ENCODE measurements around the gene AMBN. TPM values are rescaled to one million over a fixed set of nuclear protein-coding genes. Genes with fewer than 3 reads are reported as not detected.
"Not testable (repeated sequence)": the region's sequence is repeated elsewhere in the genome, so short reads cannot be mapped to it uniquely, and the experiment has no call there.

Gene AMBN
- total and polyA plus RNA-seq, 5 experiments from 2014 or later = not detected

DNA sequence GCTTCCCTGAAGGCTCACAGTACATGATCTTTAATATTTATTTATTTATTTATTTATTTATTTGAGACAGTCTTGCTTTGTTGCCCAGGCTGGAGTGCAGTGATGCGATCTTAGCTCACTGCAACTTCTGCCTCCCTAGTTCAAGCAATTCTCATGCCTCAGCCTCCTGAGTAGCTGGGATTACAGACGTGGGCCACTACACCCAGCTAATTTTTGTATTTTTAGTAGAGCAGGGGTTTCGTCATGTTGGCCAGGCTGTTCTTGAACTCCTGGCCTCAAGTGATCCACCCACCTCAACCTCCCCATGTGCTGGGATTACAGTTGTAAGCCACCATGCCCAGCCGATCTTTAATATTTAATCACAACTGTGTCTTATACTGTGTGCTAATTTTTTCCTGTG, 58.7 kb downstream of the AMBN start:
- ATAC-seq, H3K36me3 Mint-ChIP-seq, H3K4me3 Mint-ChIP-seq, H3K4me1 Mint-ChIP-seq, H3K9me3 Mint-ChIP-seq, DNase-seq, H3K27me3 Mint-ChIP-seq, H3K27ac Mint-ChIP-seq, POLR2A ChIA-PET: not testable (repeated sequence)

DNA sequence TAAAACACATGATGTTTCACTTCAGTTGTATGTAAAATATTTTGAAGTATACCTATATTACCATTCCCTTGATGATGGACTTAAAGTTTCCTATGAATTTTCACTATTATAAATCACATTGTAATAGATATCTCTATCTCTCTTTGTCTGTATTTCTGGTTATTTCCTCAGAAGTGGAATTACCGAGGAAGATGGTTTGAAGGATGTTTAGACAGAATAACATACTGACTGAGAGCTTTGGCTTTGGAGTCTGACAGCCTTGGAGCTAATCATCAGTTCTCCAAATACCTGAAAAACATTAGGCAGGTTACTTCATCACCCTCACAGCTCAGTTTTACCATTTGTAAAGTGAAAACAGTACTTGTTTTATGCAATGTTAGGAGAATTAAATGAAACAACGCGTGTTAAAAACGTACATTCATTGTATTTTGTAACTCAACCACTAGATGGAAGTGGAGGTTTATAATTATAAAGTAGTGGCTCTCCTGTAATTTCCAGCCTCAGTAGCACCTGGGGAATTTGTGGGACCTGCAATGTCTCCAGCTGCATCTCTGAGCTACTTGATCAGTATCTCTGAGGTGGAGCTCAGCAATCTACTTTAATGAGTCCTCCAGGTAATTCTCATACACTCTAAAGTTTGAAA, 59.9 kb downstream of the AMBN start:
- no peaks in the 10 kb centered on the region for H3K9me3 Mint-ChIP-seq
- H3K27me3 Mint-ChIP-seq = peaks cover 0 to 2% (median 0%) of the 10 kb centered on the region in 5 donors
- H3K27ac Mint-ChIP-seq = no peak overlapping the region
- H3K36me3 Mint-ChIP-seq = no peaks in the 10 kb centered on the region
- H3K4me3 Mint-ChIP-seq = no peak overlapping the region
- POLR2A ChIA-PET = no interaction called here
- peak; percentile 44 to 52 for ATAC-seq
- H3K4me1 Mint-ChIP-seq = peaks cover 0 to 5% (median 2%) of the 10 kb centered on the region in 4 donors
- peak in 3 of 10 donors; percentile 46 to 49 (median 47) for DNase-seq

DNA sequence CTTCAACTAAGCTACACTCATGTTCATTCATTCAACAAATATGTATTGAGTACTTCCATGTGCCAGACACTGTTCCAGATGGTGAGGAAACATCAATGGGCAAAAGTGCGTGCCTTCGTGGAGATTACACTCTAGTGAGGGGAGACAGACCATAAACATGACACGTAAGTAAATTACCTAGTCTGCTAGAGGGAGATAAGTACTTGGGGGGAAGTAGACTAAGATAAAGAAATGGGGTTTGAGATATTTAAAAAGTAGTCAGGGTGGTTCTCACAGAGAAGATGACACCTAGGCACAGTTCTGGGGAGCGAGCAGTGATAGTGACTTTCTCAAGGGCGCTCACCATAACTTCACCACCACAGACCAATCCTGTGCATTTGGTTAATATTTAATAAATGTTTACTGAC, 62.6 kb downstream of the AMBN start:
- Mint-ChIP-seq H3K4me1 (peaks cover 0 to 5% (median 2%) of the 10 kb centered on the region in 4 donors), H3K27me3 (peaks cover 0 to 4% (median 0%) of the 10 kb centered on the region in 5 donors)
- POLR2A ChIA-PET = no interaction called here

More for the DNA sequence above, 62.6 kb downstream of the AMBN start:
- no peak overlapping the region for H3K27ac Mint-ChIP-seq
- no peaks in the 10 kb centered on the region for H3K36me3 Mint-ChIP-seq
- no peaks in the 10 kb centered on the region for H3K9me3 Mint-ChIP-seq
- DNase-seq = no peak
- ATAC-seq = no peak
- H3K4me3 Mint-ChIP-seq = no peak overlapping the region

Other genes with a start within 250 kb of the AMBN start
- not detected for gene SMR3A, start 231.5 kb upstream of the AMBN start, total RNA-seq
- gene SMR3A, start 231.5 kb upstream of the AMBN start, polyA plus RNA-seq = not detected
- not detected for gene SMR3B, start 209.1 kb upstream of the AMBN start, total RNA-seq
- gene SMR3B, start 209.1 kb upstream of the AMBN start, polyA plus RNA-seq = not detected
- not detected for gene OPRPN, start 194.3 kb upstream of the AMBN start, total RNA-seq
- gene OPRPN, start 194.3 kb upstream of the AMBN start, polyA plus RNA-seq = not detected
- gene MUC7, start 120.1 kb upstream of the AMBN start, total RNA-seq = not detected
- gene MUC7, start 120.1 kb upstream of the AMBN start, polyA plus RNA-seq = not detected
- not detected for gene AMTN, start 73.7 kb upstream of the AMBN start, total RNA-seq
- not detected for gene AMTN, start 73.7 kb upstream of the AMBN start, polyA plus RNA-seq
- gene ENAM, start 36.5 kb downstream of the AMBN start, total RNA-seq = not detected
- not detected for gene ENAM, start 36.5 kb downstream of the AMBN start, polyA plus RNA-seq
- 1 to 10 TPM; 4.7 to 6.9 TPM for gene JCHAIN, start 74.3 kb downstream of the AMBN start, total RNA-seq
- gene JCHAIN, start 74.3 kb downstream of the AMBN start, polyA plus RNA-seq = 1 to 10 TPM in 2 of 3 donors, under 1 TPM in 1; 0.17 to 3.1 (median 2.7) TPM
- 10 to 100 TPM; 44.5 to 44.7 TPM for gene UTP3, start 96.3 kb downstream of the AMBN start, total RNA-seq
- 10 to 100 TPM in 2 of 3 donors, 1 to 10 TPM in 1; 9.7 to 20.3 (median 13.9) TPM for gene UTP3, start 96.3 kb downstream of the AMBN start, polyA plus RNA-seq
- 10 to 100 TPM; 41.9 to 42.9 TPM for gene RUFY3, start 129.7 kb downstream of the AMBN start, total RNA-seq
- 1 to 10 TPM; 8.4 to 9.3 (median 8.6) TPM for gene RUFY3, start 129.7 kb downstream of the AMBN start, polyA plus RNA-seq
- 10 to 100 TPM; 57.5 to 59.5 TPM for gene GRSF1, start 247.6 kb downstream of the AMBN start, total RNA-seq
- 10 to 100 TPM; 71.8 to 96.6 (median 84.4) TPM for gene GRSF1, start 247.6 kb downstream of the AMBN start, polyA plus RNA-seq

All from naive thymus-derived CD8-positive, alpha-beta T cell (primary cell).